D721Med (cell line): ENCODE results near the gene CCNL1.

Experiments used
- DNase-seq: peaks from one replicate; pipeline ENCODE4 v3.0.0; 2011; ENCODE audit warnings: low spot score; ENCODE audit not compliant: insufficient read length
- FAIRE-seq: peaks from 2 replicates; lab custom pipeline; 2011; peaks lifted over from hg19 to GRCh38; lab: Jason Lieb, UNC
- TF ChIP-seq, protein P1 (sequence below): IDR thresholded peaks from 2 replicates; pipeline ENCODE4 v1.5.1; 2012; ENCODE audit warnings: mild to moderate bottlenecking, control low read depth; ENCODE audit not compliant: insufficient read depth; ENCODE audit errors: missing control alignments

CCNL1 gene

DNA sequence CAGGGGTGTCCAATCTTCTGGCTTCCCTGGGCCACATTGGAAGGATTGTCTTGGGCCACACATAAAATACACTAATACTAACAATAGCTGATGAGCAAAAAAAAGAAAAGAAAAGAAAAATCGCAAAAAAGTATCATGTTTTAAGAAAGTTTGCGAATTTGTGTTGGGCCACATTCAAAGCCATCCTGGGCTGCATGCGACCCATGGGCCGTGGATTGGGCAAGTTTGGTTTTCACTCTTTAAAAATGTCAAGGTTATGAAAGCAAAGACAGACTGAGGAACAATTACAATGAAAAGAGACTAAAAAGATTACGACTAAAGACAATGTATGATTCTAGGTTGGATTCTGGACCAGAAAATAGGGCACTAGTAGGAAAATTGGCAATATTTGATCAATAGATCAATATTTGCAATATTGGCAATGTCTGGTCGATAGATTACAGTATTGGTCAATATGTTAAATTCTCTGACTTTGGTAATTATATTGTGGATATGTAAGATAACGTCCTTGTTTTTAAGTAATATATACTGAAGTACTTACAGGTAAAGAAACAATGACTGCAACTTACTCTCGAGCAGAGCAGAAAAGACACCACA lies 19.9 kb downstream of the CCNL1 start:
- no peak for DNase-seq
- FAIRE-seq, result no peak
- TF ChIP-seq, protein P1, sequence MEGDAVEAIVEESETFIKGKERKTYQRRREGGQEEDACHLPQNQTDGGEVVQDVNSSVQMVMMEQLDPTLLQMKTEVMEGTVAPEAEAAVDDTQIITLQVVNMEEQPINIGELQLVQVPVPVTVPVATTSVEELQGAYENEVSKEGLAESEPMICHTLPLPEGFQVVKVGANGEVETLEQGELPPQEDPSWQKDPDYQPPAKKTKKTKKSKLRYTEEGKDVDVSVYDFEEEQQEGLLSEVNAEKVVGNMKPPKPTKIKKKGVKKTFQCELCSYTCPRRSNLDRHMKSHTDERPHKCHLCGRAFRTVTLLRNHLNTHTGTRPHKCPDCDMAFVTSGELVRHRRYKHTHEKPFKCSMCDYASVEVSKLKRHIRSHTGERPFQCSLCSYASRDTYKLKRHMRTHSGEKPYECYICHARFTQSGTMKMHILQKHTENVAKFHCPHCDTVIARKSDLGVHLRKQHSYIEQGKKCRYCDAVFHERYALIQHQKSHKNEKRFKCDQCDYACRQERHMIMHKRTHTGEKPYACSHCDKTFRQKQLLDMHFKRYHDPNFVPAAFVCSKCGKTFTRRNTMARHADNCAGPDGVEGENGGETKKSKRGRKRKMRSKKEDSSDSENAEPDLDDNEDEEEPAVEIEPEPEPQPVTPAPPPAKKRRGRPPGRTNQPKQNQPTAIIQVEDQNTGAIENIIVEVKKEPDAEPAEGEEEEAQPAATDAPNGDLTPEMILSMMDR, result no peak

DNA sequence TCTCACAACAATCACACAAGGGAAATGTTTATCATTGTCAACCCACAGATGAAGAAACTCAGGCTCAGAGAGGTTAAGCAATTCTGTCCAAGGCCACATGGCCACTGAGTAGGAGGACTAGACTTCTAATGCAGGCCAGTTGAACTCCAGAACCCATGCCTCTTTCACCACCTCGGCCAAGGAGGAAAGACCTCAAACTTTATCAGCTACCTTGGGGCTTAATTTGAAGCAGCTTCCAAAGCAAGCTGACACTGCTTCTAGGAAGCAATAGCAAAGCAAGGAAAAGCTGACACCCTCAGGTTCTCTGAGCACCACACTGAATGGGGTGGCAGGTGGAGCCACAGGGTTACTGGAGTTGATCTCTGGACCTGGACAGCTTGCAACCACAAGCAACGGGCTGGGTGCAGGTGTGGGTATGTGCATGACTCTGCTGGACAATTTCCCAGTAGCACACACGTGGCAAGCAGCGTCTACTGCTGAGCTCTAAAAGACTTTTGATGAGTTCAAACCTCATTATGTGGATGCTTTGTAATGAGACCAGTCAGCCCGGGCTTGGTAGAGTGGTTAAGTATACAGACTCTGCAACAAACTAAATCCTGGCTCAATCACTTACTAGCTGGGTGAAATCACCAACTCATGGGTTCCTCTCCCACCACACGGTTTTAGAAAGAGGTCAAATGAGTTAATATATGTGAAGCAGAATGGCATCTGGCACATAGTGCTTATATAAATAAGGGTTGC lies 23.1 kb downstream of the CCNL1 start:
- TF ChIP-seq, protein P1, result no peak
- DNase-seq, result no peak
- FAIRE-seq, result no peak

DNA sequence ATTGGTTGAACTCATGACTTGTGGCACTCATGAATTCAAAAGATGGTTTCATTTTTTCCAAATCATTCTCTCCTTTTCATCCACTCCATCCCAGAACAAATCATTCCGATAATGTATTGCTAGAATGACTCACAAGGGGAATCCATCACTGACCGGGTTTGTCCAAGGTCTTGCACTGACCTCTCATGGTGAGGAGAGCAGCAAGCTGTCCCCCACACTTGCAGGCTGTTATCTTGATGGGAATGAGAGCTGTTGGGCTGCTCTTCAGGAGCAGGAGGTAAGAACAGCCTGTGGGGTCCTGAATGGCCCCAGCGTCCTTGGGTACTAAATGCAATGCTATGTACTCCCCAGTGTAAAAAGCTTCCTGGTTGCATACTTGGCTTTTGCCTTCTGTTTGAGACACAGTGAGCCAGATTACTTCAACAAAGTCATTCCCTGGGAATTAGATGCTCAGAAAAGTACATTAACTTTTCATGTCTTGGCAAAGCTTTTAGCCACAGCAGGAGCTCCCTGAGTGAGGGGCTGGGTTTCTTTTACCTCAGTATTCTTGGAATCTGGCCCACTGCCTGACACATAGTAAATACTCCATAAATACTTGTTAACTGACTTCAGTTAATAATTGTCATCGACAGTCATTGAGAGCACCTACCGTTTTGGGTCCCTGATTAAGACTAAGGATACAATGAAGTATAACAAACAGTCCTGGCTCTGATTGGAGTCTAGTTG lies 24.1 kb downstream of the CCNL1 start:
- FAIRE-seq (no peak), DNase-seq (no peak)
- TF ChIP-seq, protein P1, result no peak

DNA sequence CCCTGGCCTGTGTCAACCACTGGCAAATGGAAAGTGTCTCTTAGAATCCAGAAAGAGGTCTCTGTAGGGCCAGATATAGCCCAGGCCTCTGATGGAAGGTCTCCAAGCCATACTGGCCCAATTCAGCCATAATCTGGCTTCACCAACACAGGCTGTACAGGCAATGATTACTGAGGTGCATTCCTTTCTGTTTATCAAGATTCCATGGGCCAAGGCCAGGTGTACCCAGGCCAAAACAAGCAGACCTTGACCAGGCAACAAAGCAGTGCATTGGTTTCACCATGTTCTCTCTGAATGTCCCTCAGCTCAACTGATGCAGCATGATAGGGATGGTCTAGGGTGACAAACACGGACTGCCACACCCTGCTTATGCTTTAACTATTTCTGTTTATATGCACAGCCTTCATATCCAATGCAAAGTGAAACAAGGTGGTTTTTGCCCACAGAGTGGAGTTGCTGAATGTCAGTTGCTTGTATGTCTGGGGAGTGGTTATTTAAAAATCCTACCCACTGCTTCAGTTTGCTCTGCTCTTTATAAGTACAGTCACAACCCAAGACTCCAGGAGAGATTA lies 25.2 kb downstream of the CCNL1 start:
- TF ChIP-seq, protein P1, result no peak
- DNase-seq (no peak), FAIRE-seq (no peak)

DNA sequence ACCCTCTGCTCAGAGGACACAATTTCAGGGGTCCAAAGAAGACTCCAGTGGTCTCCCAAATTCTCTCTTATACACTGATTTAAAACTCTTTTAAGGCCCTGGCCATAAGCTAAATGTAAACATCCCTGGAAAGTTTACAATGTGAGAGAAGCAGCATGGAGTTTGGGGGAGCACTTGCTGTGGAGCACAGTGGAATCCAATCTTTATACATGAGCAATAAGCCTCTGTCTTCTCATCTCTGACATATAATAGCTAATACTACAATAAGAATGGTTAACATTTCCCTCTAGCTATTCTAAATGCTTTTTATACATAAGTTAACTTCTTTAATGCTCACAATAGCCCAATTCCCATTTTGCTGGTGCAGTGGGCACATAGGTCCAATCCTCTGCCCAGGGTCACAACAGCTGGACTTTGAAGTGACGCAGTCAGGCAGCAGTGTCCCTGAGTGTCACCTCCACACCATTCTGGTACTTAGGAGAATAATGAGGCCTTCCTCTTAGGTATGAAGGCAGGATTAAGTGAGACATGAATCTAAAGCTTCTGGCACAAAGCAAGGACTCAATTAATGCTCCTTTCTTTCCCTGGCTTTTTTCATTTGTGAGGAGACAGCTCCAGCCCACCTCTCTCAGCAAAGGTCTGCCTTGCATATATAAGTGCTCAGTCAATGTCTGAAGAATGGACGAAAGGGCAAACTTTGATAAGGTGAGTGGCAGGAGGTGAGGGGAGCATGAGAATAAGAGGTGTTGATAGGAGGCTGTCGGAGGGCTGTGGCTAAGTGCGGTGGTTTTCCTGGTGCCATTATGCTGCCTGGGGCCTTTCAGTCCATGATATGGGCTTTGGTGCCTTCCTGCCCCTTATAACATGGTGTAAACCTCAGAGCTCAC lies 26.3 kb downstream of the CCNL1 start:
- TF ChIP-seq, protein P1, result no peak
- FAIRE-seq, result no peak
- no peak for DNase-seq

DNA sequence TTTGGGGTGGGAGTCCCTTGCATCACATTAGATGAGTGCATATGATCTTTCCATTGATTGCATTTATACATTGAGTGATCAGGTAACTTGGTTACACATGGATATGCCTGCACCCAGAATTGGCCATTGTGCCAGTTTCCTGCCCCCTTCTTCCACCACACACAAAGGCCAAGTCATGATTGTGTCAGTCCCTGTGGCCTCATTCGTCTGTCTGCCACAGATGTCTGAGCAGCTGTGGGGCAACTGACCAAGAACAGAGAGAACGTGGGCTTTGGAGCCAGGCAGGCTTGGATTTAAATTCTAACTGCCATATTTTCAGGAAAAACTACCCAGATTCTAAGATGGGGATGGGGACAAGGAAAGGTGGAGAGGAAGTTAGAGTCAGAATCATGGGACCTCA lies 27.0 kb downstream of the CCNL1 start:
- DNase-seq (no peak), FAIRE-seq (no peak)
- TF ChIP-seq, protein P1, result no peak
